ENCODE measurements around the gene TSEN2.
A peak's percentile ranks its signal among the peaks of the same experiment; 100 is the strongest.

The TSEN2 gene

GRCh38 chr3:12557473-12558100 lies 73.3 kb downstream of the TSEN2 start:
- H3K9ac ChIP-seq (ENCODE audit: low read length): peak overlapping the region; percentile 94
- peaks cover 5% of the 10 kb centered on the region for H3K27me3 ChIP-seq (ENCODE audit: control insufficient read depth, insufficient read depth, low read length)
- H3K36me3 ChIP-seq (ENCODE audit: control insufficient read depth, insufficient read depth, low read length): peaks cover 4% of the 10 kb centered on the region
- H3K4me3 ChIP-seq (ENCODE audit: low read length): peak overlapping the region; percentile 92
- H3K27ac ChIP-seq (ENCODE audit: low read depth, low read length): peak overlapping the region; percentile 98
- H3K4me1 ChIP-seq (ENCODE audit: control insufficient read depth, insufficient read depth, low read length): peaks cover 12% of the 10 kb centered on the region

- Histone ChIP-seq H3K9ac (ENCODE audit: low read length) (no peak overlapping the region), H3K4me1 (ENCODE audit: control insufficient read depth, insufficient read depth, low read length) (peaks cover 12% of the 10 kb centered on the region), H3K27ac (ENCODE audit: low read depth, low read length) (no peak overlapping the region), H3K4me3 (ENCODE audit: low read length) (no peak overlapping the region), H3K36me3 (ENCODE audit: control insufficient read depth, insufficient read depth, low read length) (peaks cover 4% of the 10 kb centered on the region), H3K27me3 (ENCODE audit: control insufficient read depth, insufficient read depth, low read length) (peaks cover 4% of the 10 kb centered on the region)
These were observed 74.4 kb downstream of the TSEN2 start for GRCh38 chr3:12558706-12559105.

DNA sequence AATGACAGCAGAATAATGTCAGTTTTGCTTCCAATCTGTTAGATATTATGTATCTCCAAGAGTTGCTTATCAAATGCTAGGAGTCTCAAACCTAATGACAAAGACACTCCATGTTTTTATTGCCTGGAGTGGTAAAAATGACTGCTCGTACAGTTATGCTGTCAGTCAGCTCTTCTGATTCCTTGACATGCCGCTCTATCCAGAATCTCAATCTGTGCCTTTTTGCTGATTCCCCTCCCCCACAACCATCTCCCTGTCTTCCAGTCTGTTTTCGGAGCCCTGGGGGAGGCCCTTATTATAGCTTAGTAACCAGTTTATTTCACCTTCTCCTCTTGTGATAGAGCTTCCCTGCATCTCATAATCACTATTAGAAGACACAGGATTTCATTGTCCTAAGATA lies 75.2 kb downstream of the TSEN2 start:
- no peak overlapping the region for H3K4me3 ChIP-seq (ENCODE audit: low read length)
- no peaks in the 10 kb centered on the region for H3K27me3 ChIP-seq (ENCODE audit: control insufficient read depth, insufficient read depth, low read length)
- H3K4me1 ChIP-seq (ENCODE audit: control insufficient read depth, insufficient read depth, low read length): peaks cover 12% of the 10 kb centered on the region
- H3K36me3 ChIP-seq (ENCODE audit: control insufficient read depth, insufficient read depth, low read length): peaks cover 4% of the 10 kb centered on the region
- no peak overlapping the region for H3K27ac ChIP-seq (ENCODE audit: low read depth, low read length)
- H3K9ac ChIP-seq (ENCODE audit: low read length): no peak overlapping the region

DNA sequence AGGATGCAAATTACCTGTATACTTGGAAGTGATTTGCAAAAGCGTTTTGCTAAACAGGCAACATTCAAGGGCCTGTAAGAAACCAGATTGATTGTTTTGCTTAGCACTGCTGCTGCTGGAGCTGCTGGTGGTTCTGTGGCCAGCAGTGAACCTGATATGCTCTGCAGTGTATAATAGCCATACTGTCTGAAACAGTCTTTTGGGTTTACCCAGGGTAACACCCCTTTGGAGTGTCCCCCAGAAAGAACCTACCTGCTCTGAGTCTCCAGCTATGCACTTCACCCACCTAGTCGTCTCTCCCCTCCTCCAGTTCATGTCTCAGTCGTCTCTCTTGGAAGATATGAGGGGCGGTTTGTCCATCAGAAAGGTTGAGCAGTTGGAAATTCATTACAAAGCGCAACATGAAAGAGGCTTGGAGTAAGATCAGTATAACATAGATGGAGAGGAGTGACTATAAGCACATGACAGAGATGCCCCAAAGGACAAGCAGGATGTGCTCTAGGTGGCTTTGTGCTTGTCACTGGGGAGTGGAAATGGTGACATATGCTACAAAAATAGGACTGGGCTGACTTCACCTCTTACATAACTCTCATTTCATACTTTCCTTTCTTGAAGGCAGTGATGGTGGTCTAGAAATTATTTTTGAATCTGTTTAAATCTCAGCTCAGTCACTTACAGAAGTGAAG lies 76.4 kb downstream of the TSEN2 start:
- Histone ChIP-seq H3K4me3 (ENCODE audit: low read length) (no peak overlapping the region), H3K9ac (ENCODE audit: low read length) (no peak overlapping the region), H3K27ac (ENCODE audit: low read depth, low read length) (no peak overlapping the region), H3K4me1 (ENCODE audit: control insufficient read depth, insufficient read depth, low read length) (peaks cover 12% of the 10 kb centered on the region), H3K36me3 (ENCODE audit: control insufficient read depth, insufficient read depth, low read length) (peaks cover 6% of the 10 kb centered on the region), H3K27me3 (ENCODE audit: control insufficient read depth, insufficient read depth, low read length) (no peaks in the 10 kb centered on the region)

- Histone ChIP-seq H3K27me3 (ENCODE audit: control insufficient read depth, insufficient read depth, low read length) (no peaks in the 10 kb centered on the region), H3K4me3 (ENCODE audit: low read length) (no peak overlapping the region), H3K4me1 (ENCODE audit: control insufficient read depth, insufficient read depth, low read length) (peaks cover 12% of the 10 kb centered on the region), H3K36me3 (ENCODE audit: control insufficient read depth, insufficient read depth, low read length) (peaks cover 6% of the 10 kb centered on the region), H3K9ac (ENCODE audit: low read length) (no peak overlapping the region), H3K27ac (ENCODE audit: low read depth, low read length) (no peak overlapping the region)
These were observed 77.1 kb downstream of the TSEN2 start for GRCh38 chr3:12561397-12561796.

GRCh38 chr3:12562451-12562850 lies 78.2 kb downstream of the TSEN2 start:
- H3K4me1 ChIP-seq (ENCODE audit: control insufficient read depth, insufficient read depth, low read length): peaks cover 12% of the 10 kb centered on the region
- H3K4me3 ChIP-seq (ENCODE audit: low read length): no peak overlapping the region
- H3K36me3 ChIP-seq (ENCODE audit: control insufficient read depth, insufficient read depth, low read length): peaks cover 6% of the 10 kb centered on the region
- H3K27ac ChIP-seq (ENCODE audit: low read depth, low read length): no peak overlapping the region
- H3K9ac ChIP-seq (ENCODE audit: low read length): no peak overlapping the region
- no peaks in the 10 kb centered on the region for H3K27me3 ChIP-seq (ENCODE audit: control insufficient read depth, insufficient read depth, low read length)

DNA sequence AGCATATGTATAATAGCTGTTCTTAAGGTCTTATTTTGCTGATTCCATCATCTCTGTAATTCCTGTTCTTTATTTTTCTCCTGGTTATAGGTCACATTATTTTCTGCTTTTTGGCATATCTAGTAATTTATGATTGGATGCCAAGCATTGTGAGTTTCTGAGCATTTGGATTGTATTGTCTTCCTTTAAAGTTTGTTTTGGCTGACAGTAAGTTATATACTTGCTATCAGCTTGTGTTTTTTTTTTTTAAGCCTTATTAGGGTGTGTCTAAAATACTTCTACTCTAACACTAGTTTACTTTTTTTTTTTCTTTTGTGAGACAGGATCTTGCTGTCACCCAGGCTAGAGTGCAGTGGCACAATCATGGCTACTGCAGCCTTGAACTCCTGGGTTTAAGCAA lies 82.7 kb downstream of the TSEN2 start:
- no peaks in the 10 kb centered on the region for H3K27me3 ChIP-seq (ENCODE audit: control insufficient read depth, insufficient read depth, low read length)
- H3K4me1 ChIP-seq (ENCODE audit: control insufficient read depth, insufficient read depth, low read length): no peaks in the 10 kb centered on the region
- no peak overlapping the region for H3K4me3 ChIP-seq (ENCODE audit: low read length)
- no peak overlapping the region for H3K9ac ChIP-seq (ENCODE audit: low read length)
- no peak overlapping the region for H3K27ac ChIP-seq (ENCODE audit: low read depth, low read length)
- H3K36me3 ChIP-seq (ENCODE audit: control insufficient read depth, insufficient read depth, low read length): peaks cover 16% of the 10 kb centered on the region

DNA sequence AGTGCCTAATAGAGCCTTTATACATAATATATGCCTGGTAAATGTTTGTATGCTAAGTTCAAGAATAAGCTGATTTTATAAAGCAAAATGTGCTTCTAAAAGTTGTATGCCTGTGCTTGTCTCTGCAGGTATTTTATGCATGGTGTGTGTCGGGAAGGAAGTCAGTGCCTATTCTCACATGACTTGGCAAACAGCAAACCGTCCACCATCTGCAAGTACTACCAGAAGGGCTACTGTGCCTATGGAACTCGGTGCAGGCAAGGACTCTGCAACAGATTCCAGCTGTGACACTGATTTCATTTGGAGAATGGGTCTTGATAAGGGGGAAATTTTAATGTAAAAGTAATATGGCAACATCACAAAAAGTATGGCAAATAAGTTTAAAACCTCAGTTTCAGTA lies 84.5 kb downstream of the TSEN2 start:
- Histone ChIP-seq H3K4me1 (ENCODE audit: control insufficient read depth, insufficient read depth, low read length) (no peaks in the 10 kb centered on the region), H3K4me3 (ENCODE audit: low read length) (no peak overlapping the region), H3K9ac (ENCODE audit: low read length) (no peak overlapping the region), H3K27me3 (ENCODE audit: control insufficient read depth, insufficient read depth, low read length) (no peaks in the 10 kb centered on the region), H3K36me3 (ENCODE audit: control insufficient read depth, insufficient read depth, low read length) (peaks cover 18% of the 10 kb centered on the region), H3K27ac (ENCODE audit: low read depth, low read length) (no peak overlapping the region)

DNA sequence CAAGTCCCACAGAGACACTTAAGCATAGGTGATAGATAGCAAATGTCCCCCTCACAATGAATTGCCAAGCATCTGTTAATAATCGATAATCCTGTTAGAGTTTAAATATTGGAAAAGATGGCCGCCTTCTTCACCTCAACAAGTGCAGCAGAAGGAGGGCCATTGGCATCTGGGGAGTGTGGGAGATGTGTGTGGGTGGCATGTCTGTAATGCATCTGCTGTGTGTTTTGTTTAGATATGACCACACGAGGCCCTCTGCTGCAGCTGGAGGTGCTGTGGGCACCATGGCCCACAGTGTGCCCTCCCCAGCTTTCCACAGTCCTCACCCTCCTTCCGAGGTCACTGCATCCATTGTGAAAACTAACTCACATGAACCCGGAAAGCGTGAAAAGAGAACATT lies 85.6 kb downstream of the TSEN2 start:
- H3K36me3 ChIP-seq (ENCODE audit: control insufficient read depth, insufficient read depth, low read length): peaks cover 24% of the 10 kb centered on the region
- no peak overlapping the region for H3K4me3 ChIP-seq (ENCODE audit: low read length)
- H3K27me3 ChIP-seq (ENCODE audit: control insufficient read depth, insufficient read depth, low read length): no peaks in the 10 kb centered on the region
- no peaks in the 10 kb centered on the region for H3K4me1 ChIP-seq (ENCODE audit: control insufficient read depth, insufficient read depth, low read length)
- H3K27ac ChIP-seq (ENCODE audit: low read depth, low read length): no peak overlapping the region
- no peak overlapping the region for H3K9ac ChIP-seq (ENCODE audit: low read length)

- Histone ChIP-seq H3K4me1 (ENCODE audit: control insufficient read depth, insufficient read depth, low read length) (no peaks in the 10 kb centered on the region), H3K9ac (ENCODE audit: low read length) (no peak overlapping the region), H3K27ac (ENCODE audit: low read depth, low read length) (no peak overlapping the region), H3K36me3 (ENCODE audit: control insufficient read depth, insufficient read depth, low read length) (peaks cover 32% of the 10 kb centered on the region), H3K27me3 (ENCODE audit: control insufficient read depth, insufficient read depth, low read length) (no peaks in the 10 kb centered on the region), H3K4me3 (ENCODE audit: low read length) (no peak overlapping the region)
These were observed 87.7 kb downstream of the TSEN2 start for GRCh38 chr3:12571986-12572385.

GRCh38 chr3:12574131-12574530 lies 89.9 kb downstream of the TSEN2 start:
- H3K27me3 ChIP-seq (ENCODE audit: control insufficient read depth, insufficient read depth, low read length): no peaks in the 10 kb centered on the region
- H3K9ac ChIP-seq (ENCODE audit: low read length): no peak overlapping the region
- no peak overlapping the region for H3K4me3 ChIP-seq (ENCODE audit: low read length)
- no peak overlapping the region for H3K27ac ChIP-seq (ENCODE audit: low read depth, low read length)
- peaks cover 32% of the 10 kb centered on the region for H3K36me3 ChIP-seq (ENCODE audit: control insufficient read depth, insufficient read depth, low read length)
- no peaks in the 10 kb centered on the region for H3K4me1 ChIP-seq (ENCODE audit: control insufficient read depth, insufficient read depth, low read length)

DNA sequence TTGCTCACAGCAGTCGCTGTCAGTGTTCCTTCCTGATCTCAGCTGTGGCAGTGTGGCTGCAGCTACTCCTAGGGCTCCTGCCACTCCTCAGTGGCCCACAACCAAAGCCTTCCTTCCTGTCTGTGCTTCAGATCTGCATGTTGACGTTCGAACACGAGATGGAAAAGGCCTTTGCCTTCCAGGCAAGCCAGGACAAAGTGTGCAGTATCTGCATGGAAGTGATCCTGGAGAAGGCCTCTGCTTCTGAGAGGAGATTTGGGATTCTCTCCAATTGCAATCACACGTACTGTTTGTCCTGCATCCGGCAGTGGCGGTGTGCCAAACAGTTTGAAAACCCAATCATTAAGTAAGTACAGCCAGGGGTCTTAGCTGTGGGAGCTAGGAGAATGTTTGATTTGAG lies 90.4 kb downstream of the TSEN2 start:
- Histone ChIP-seq H3K27me3 (ENCODE audit: control insufficient read depth, insufficient read depth, low read length) (no peaks in the 10 kb centered on the region), H3K36me3 (ENCODE audit: control insufficient read depth, insufficient read depth, low read length) (peaks cover 33% of the 10 kb centered on the region), H3K27ac (ENCODE audit: low read depth, low read length) (no peak overlapping the region), H3K4me1 (ENCODE audit: control insufficient read depth, insufficient read depth, low read length) (no peaks in the 10 kb centered on the region), H3K4me3 (ENCODE audit: low read length) (no peak overlapping the region), H3K9ac (ENCODE audit: low read length) (no peak overlapping the region)

GRCh38 chr3:12577379-12577778 lies 93.1 kb downstream of the TSEN2 start:
- H3K27me3 ChIP-seq (ENCODE audit: control insufficient read depth, insufficient read depth, low read length): no peaks in the 10 kb centered on the region
- H3K9ac ChIP-seq (ENCODE audit: low read length): no peak overlapping the region
- peaks cover 26% of the 10 kb centered on the region for H3K36me3 ChIP-seq (ENCODE audit: control insufficient read depth, insufficient read depth, low read length)
- H3K4me3 ChIP-seq (ENCODE audit: low read length): no peak overlapping the region
- no peak overlapping the region for H3K27ac ChIP-seq (ENCODE audit: low read depth, low read length)
- no peaks in the 10 kb centered on the region for H3K4me1 ChIP-seq (ENCODE audit: control insufficient read depth, insufficient read depth, low read length)
